Measurements from ENCODE around the gene CFAP45. TPM values are rescaled to one million over a fixed set of nuclear protein-coding genes. Genes with fewer than 3 reads are reported as not detected.

The CFAP45 gene
- total RNA-seq, 6 experiments from 2014 or later = 0.94 to 2.5 (median 1.2) TPM

GRCh38 chr1:159843459-159843858 is 56.5 kb downstream of the CFAP45 start:
- peaks cover 5% of the 10 kb centered on the region for H3K27me3 Mint-ChIP-seq (ENCODE audit: insufficient read depth)
- H3K9me3 Mint-ChIP-seq = peaks cover 4% of the 10 kb centered on the region; the same call in 1 of the 2 replicates
- no peak overlapping the region for H3K4me3 Mint-ChIP-seq
- peaks cover 45% of the 10 kb centered on the region for H3K4me1 Mint-ChIP-seq (ENCODE audit: low read depth)
- 0 out of 2 replicates have a peak, but pooled peaks cover 4% of the 10 kb centered on the region for H3K36me3 Mint-ChIP-seq (ENCODE audit: low read depth)
- TF ChIP-seq, protein P1, sequence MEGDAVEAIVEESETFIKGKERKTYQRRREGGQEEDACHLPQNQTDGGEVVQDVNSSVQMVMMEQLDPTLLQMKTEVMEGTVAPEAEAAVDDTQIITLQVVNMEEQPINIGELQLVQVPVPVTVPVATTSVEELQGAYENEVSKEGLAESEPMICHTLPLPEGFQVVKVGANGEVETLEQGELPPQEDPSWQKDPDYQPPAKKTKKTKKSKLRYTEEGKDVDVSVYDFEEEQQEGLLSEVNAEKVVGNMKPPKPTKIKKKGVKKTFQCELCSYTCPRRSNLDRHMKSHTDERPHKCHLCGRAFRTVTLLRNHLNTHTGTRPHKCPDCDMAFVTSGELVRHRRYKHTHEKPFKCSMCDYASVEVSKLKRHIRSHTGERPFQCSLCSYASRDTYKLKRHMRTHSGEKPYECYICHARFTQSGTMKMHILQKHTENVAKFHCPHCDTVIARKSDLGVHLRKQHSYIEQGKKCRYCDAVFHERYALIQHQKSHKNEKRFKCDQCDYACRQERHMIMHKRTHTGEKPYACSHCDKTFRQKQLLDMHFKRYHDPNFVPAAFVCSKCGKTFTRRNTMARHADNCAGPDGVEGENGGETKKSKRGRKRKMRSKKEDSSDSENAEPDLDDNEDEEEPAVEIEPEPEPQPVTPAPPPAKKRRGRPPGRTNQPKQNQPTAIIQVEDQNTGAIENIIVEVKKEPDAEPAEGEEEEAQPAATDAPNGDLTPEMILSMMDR (IDR thresholded peaks at IDR 0.05) = no peak
- DNase-seq = no peak
- H3K27ac Mint-ChIP-seq = no peak overlapping the region

DNA sequence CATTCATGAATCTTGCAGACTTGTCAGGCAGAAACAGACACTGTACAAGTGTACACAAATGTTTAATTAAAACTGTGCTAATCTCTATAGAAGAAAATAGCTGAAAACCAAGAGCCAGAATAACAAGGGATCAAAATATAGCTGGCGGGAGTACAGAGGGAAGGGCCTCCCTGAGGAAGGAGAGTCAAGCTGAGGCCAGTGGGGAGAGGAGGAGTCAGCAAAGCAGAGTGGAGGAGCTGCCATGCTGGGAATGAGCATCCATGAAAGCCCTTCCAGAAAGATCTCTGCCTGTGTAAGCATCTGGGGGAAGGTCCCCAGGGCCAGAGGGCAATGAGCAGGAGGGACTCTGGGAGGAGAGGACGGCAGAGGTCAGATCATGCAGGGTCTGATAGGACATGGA is 58.2 kb downstream of the CFAP45 start:
- peaks cover 5% of the 10 kb centered on the region; the same call in 1 of the 2 replicates for H3K36me3 Mint-ChIP-seq (ENCODE audit: low read depth)
- peaks cover 50% of the 10 kb centered on the region for H3K4me1 Mint-ChIP-seq (ENCODE audit: low read depth)
- H3K4me3 Mint-ChIP-seq = no peak overlapping the region
- no peak for DNase-seq
- H3K27ac Mint-ChIP-seq = no peak overlapping the region
- H3K9me3 Mint-ChIP-seq = no peaks in the 10 kb centered on the region
- TF ChIP-seq, protein P1 (IDR thresholded peaks at IDR 0.05) = no peak
- peaks cover 5% of the 10 kb centered on the region for H3K27me3 Mint-ChIP-seq (ENCODE audit: insufficient read depth)

GRCh38 chr1:159839116-159839849 is 60.7 kb downstream of the CFAP45 start:
- DNase-seq = no peak
- Mint-ChIP-seq H3K9me3 (no peaks in the 10 kb centered on the region), H3K4me3 (no peak overlapping the region), H3K4me1 (ENCODE audit: low read depth) (peaks cover 59% of the 10 kb centered on the region), H3K27ac (no peak overlapping the region), H3K36me3 (ENCODE audit: low read depth) (peaks cover 5% of the 10 kb centered on the region; the same call in 1 of the 2 replicates), H3K27me3 (ENCODE audit: insufficient read depth) (no peaks in the 10 kb centered on the region)
- TF ChIP-seq, protein P1 (IDR thresholded peaks at IDR 0.05) = no peak

DNA sequence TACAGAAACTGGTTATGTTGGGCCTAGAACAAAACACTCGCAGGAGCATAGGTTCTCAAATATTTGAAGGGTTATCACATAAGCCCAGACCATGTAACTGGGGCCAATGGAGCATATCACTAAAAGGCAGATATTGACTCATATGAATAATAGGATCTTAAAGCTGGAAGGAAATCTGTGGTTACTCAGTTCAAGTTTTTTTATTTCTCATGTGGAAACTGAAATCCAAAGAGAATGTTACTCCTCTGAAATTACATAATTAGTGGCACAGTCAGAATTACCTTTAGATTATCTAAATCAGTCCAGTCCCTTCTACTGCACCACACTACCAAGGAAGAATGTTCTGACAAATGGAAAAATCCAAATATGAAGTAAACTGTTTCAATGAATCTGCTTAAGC is 61.2 kb downstream of the CFAP45 start:
- DNase-seq = no peak
- H3K27ac Mint-ChIP-seq = no peak overlapping the region
- no peak overlapping the region for H3K4me3 Mint-ChIP-seq
- peaks cover 56% of the 10 kb centered on the region for H3K4me1 Mint-ChIP-seq (ENCODE audit: low read depth)
- TF ChIP-seq, protein P1 (IDR thresholded peaks at IDR 0.05) = no peak
- H3K27me3 Mint-ChIP-seq (ENCODE audit: insufficient read depth) = no peaks in the 10 kb centered on the region
- peaks cover 5% of the 10 kb centered on the region; the same call in 1 of the 2 replicates for H3K36me3 Mint-ChIP-seq (ENCODE audit: low read depth)
- no peaks in the 10 kb centered on the region for H3K9me3 Mint-ChIP-seq

- H3K27ac Mint-ChIP-seq = no peak overlapping the region
- no peaks in the 10 kb centered on the region for H3K9me3 Mint-ChIP-seq
- peaks cover 5% of the 10 kb centered on the region; the same call in 1 of the 2 replicates for H3K36me3 Mint-ChIP-seq (ENCODE audit: low read depth)
- H3K27me3 Mint-ChIP-seq (ENCODE audit: insufficient read depth) = no peaks in the 10 kb centered on the region
- H3K4me1 Mint-ChIP-seq (ENCODE audit: low read depth) = peaks cover 56% of the 10 kb centered on the region
- TF ChIP-seq, protein P1 (IDR thresholded peaks at IDR 0.05) = no peak
- no peak overlapping the region for H3K4me3 Mint-ChIP-seq
- no peak for DNase-seq
Observed at GRCh38 chr1:159835862-159836525, 64.0 kb downstream of the CFAP45 start.
